H9 (cell line): ENCODE measurements around the gene CEP68. TPM values are rescaled to one million over a fixed set of nuclear protein-coding genes. Genes with fewer than 3 reads are reported as not detected.

Experiments
- DNase-seq: peaks from one replicate; pipeline ENCODE4 v3.0.0-alpha.2; 2017
- H2AFZ ChIP-seq: one replicate; pipeline ENCODE4 v1.6.1; 2013; ENCODE audit warnings: mild to moderate bottlenecking, low read length, control low read depth, moderate library complexity
- H2AK5ac ChIP-seq: 2 replicates; pipeline ENCODE4 v1.6.1; 2013; ENCODE audit warnings: low read length, control low read depth, mixed read lengths; ENCODE audit not compliant: insufficient read length
- H2BK120ac ChIP-seq: one replicate; pipeline ENCODE4 v1.6.1; 2013; ENCODE audit warnings: low read depth, mild to moderate bottlenecking, low read length, control low read depth, inconsistent platforms; ENCODE audit not compliant: poor library complexity, severe bottlenecking
- H2BK12ac ChIP-seq: 2 replicates; pipeline ENCODE4 v1.6.1; 2013; ENCODE audit warnings: low read length, control low read depth, mixed read lengths, low read depth; ENCODE audit not compliant: insufficient read length
- H2BK15ac ChIP-seq: 2 replicates; pipeline ENCODE4 v1.6.1; 2013; ENCODE audit warnings: low read depth, low read length, control low read depth
- H2BK20ac ChIP-seq: one replicate; pipeline ENCODE4 v1.6.1; 2013; ENCODE audit warnings: low read depth, mild to moderate bottlenecking, low read length, control low read depth, inconsistent platforms; ENCODE audit not compliant: poor library complexity, severe bottlenecking
- H2BK5ac ChIP-seq: 2 replicates; pipeline ENCODE4 v1.6.1; 2013; ENCODE audit warnings: low read length, control low read depth, mixed read lengths; ENCODE audit not compliant: insufficient read length
- H3K14ac ChIP-seq: 2 replicates; pipeline ENCODE4 v1.6.1; 2013; ENCODE audit warnings: low read length, control low read depth; ENCODE audit not compliant: insufficient read depth
- H3K18ac ChIP-seq: 2 replicates; pipeline ENCODE4 v1.6.1; 2013; ENCODE audit warnings: low read depth, mild to moderate bottlenecking, mixed read lengths, low read length, control low read depth; ENCODE audit not compliant: insufficient read length
- H3K23ac ChIP-seq: 2 replicates; pipeline ENCODE4 v1.6.1; 2013; ENCODE audit warnings: low read length, control low read depth, mixed read lengths, low read depth; ENCODE audit not compliant: insufficient read length
- H3K23me2 ChIP-seq: 2 replicates; pipeline ENCODE4 v1.6.1; 2013; ENCODE audit warnings: low read depth, mild to moderate bottlenecking, mixed read lengths, low read length, control low read depth; ENCODE audit not compliant: insufficient read length, poor library complexity, severe bottlenecking
- H3K27ac ChIP-seq: 2 replicates; pipeline ENCODE4 v1.5.1; 2013; ENCODE audit warnings: low read length, control low read depth, mixed read lengths, low read depth; ENCODE audit not compliant: insufficient read length
- H3K27me3 ChIP-seq: 2 replicates; pipeline ENCODE4 v1.6.1; 2013; ENCODE audit warnings: low read length, control low read depth, inconsistent platforms; ENCODE audit not compliant: insufficient read depth
- H3K4ac ChIP-seq: 2 replicates; pipeline ENCODE4 v1.6.1; 2013; ENCODE audit warnings: low read depth, mild to moderate bottlenecking, control low read depth, inconsistent platforms, low read length, moderate library complexity
- H3K4me1 ChIP-seq: 2 replicates; pipeline ENCODE4 v1.6.1; 2013; ENCODE audit warnings: low read length, control low read depth, inconsistent platforms; ENCODE audit not compliant: insufficient read depth
- H3K4me2 ChIP-seq: 2 replicates; pipeline ENCODE4 v1.6.1; 2013; ENCODE audit warnings: low read length, control low read depth, mixed read lengths; ENCODE audit not compliant: insufficient read length, insufficient read depth
- H3K56ac ChIP-seq: 2 replicates; pipeline ENCODE4 v1.6.1; 2013; ENCODE audit warnings: low read depth, mild to moderate bottlenecking, mixed read lengths, low read length, control low read depth; ENCODE audit not compliant: insufficient read length
- H3K79me1 ChIP-seq: 2 replicates; pipeline ENCODE4 v1.6.1; 2013; ENCODE audit warnings: low read depth, mild to moderate bottlenecking, moderate library complexity, low read length, control low read depth, inconsistent platforms; ENCODE audit not compliant: insufficient read depth, poor library complexity, severe bottlenecking
- H3K79me2 ChIP-seq: 2 replicates; pipeline ENCODE4 v1.6.1; 2013; ENCODE audit warnings: low read length, control low read depth, inconsistent platforms; ENCODE audit not compliant: insufficient read depth
- H3K9ac ChIP-seq: 2 replicates; pipeline ENCODE4 v1.6.1; 2013; ENCODE audit warnings: low read length, control low read depth, mixed read lengths; ENCODE audit not compliant: insufficient read length; ENCODE audit errors: extremely low read depth
- H3K9me3 ChIP-seq: one replicate; pipeline ENCODE4 v1.6.1; 2013; ENCODE audit warnings: low read depth, low read length, inconsistent platforms; ENCODE audit not compliant: control insufficient read depth
- H3T11ph ChIP-seq: one replicate; pipeline ENCODE4 v1.6.1; 2013; ENCODE audit warnings: mild to moderate bottlenecking, low read length, control low read depth, inconsistent platforms
- H4K20me1 ChIP-seq: one replicate; pipeline ENCODE4 v1.6.1; 2013; ENCODE audit not compliant: control insufficient read depth, insufficient read length, insufficient read depth
- H4K5ac ChIP-seq: 2 replicates; pipeline ENCODE4 v1.6.1; 2013; ENCODE audit warnings: low read depth, mild to moderate bottlenecking, mixed read lengths, low read length, control low read depth; ENCODE audit not compliant: insufficient read length
- H4K8ac ChIP-seq: replicated peaks from 2 replicates; pipeline ENCODE4 v1.6.1; 2013; ENCODE audit warnings: low read length, control low read depth, mixed read lengths, low read depth; ENCODE audit not compliant: insufficient read length
- H4K91ac ChIP-seq: 2 replicates; pipeline ENCODE4 v1.6.1; 2013; ENCODE audit warnings: low read depth, mild to moderate bottlenecking, moderate library complexity, mixed read lengths, low read length, control low read depth; ENCODE audit not compliant: insufficient read length
- H3K27ac Mint-ChIP-seq, 3 experiments: 2 replicates in 2 of 3; 3 replicates in 1 of 3; pipeline ENCODE4 v1.8.0; 2020 to 2021; ENCODE audit warnings: mixed read lengths in 3 of 3, mild to moderate bottlenecking in 1 of 3, moderate library complexity in 1 of 3
- H3K27me3 Mint-ChIP-seq: 2 replicates; pipeline ENCODE4 v1.8.0; 2021; ENCODE audit warnings: low read depth, mild to moderate bottlenecking, moderate library complexity, mixed read lengths
- H3K36me3 Mint-ChIP-seq, 3 experiments: 2 replicates in 2 of 3; 3 replicates in 1 of 3; pipeline ENCODE4 v1.8.0; 2020 to 2021; ENCODE audit warnings: low read depth in 3 of 3, mixed read lengths in 3 of 3; ENCODE audit not compliant: insufficient read depth in 1 of 3
- H3K4me1 Mint-ChIP-seq, 2 experiments: 2 replicates each; pipeline ENCODE4 v1.8.0; 2020; ENCODE audit warnings: mixed read lengths in 2 of 2
- H3K4me3 Mint-ChIP-seq, 2 experiments: 2 replicates in 1 of 2; 3 replicates in 1 of 2; pipeline ENCODE4 v1.8.0; 2020 to 2021; ENCODE audit warnings: mild to moderate bottlenecking in 2 of 2, mixed read lengths in 2 of 2, moderate library complexity in 1 of 2
- H3K9me3 Mint-ChIP-seq, 2 experiments: 2 replicates in 1 of 2; 3 replicates in 1 of 2; pipeline ENCODE4 v1.8.0; 2020; ENCODE audit warnings: mild to moderate bottlenecking in 2 of 2, mixed read lengths in 2 of 2, moderate library complexity in 1 of 2
- WGBS: extraction: QIAGEN DNeasy Blood & Tissue Kit; methylation state at CpG from one replicate; pipeline ENCODE4 v1.1.7; 2013; ENCODE audit warnings: missing lambda C conversion rate, low lambda C conversion rate, mixed read lengths; ENCODE audit not compliant: insufficient read length; ENCODE audit errors: extremely low coverage; 5-methylcytosine and 5-hydroxymethylcytosine counted together
- total RNA-seq: library from RNA; stranded (reverse); gene quantifications from 2 replicates; pipeline ENCODE4 v1.2.1, GENCODE V29; 2021
- TF ChIP-seq, protein P1 (sequence below): fragments of 200-600 bp; sonication (generic); conservative IDR thresholded peaks from 3 replicates; pipeline ENCODE4 v1.8.0; 2021; ENCODE audit warnings: antibody characterized with exemption, mild to moderate bottlenecking

The CEP68 gene
- total RNA-seq, 1 experiment from 2014 or later, result 20.2 TPM

DNA sequence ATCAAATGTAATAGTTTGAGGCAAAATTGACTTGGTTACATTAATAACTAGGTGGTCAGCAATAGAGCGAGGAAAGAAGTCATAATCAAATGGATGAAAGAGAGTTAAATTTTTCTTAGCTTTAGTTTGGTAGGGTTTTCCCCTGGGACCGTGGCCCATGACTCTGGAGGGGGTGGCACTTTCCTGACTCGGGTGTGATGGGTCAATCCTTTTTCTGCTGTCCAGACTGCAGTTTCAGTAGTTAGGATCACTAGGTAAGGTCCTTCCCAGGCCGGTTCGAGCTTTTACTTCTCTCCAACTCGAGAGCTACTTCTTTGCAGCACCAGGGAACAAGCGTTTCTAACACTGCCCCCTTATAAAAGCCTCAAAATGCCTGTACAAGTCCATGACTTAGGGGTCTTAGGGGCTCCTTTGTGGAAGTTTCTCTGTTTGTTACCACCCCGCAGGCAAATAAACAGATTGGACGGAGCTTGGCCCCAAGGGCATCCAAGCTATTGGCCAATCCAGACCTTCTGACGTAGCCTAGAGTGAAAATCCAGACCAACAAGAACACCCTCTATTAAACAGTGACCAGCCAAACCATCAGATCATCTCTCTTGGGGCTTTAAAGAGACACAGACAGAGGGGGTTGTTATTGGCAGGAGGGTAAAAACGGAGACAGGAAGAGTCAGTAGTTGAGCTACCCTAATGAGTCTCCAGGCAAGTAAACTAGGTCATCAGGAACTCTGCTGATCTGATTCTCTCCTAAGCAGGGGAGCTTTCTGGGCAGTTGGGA, 9.4 kb upstream of the CEP68 start:
- H2AFZ ChIP-seq, result no peak overlapping the region
- H3K9me3 Mint-ChIP-seq, result peaks cover 22 to 25% of the 10 kb centered on the region in 2 experiments
- H4K5ac ChIP-seq, result no peak overlapping the region
- H3K27me3 Mint-ChIP-seq, result peaks cover 3% of the 10 kb centered on the region
- H3K9ac ChIP-seq, result no peak overlapping the region
- H4K91ac ChIP-seq, result no peak overlapping the region
- no peak overlapping the region for H4K8ac ChIP-seq
- H3K27ac Mint-ChIP-seq, result no peak overlapping the region
- H2BK120ac ChIP-seq, result no peak overlapping the region
- no peak overlapping the region for H3K23ac ChIP-seq
- no peak overlapping the region for H3T11ph ChIP-seq
- no peak overlapping the region for H2BK5ac ChIP-seq
- peaks cover 6% of the 10 kb centered on the region; the same call in 1 of the 2 replicates for H3K4me1 ChIP-seq
- no CpG with 5 or more reads among the region's 11 CpGs for WGBS
- DNase-seq, result no peak
- TF ChIP-seq, protein P1, sequence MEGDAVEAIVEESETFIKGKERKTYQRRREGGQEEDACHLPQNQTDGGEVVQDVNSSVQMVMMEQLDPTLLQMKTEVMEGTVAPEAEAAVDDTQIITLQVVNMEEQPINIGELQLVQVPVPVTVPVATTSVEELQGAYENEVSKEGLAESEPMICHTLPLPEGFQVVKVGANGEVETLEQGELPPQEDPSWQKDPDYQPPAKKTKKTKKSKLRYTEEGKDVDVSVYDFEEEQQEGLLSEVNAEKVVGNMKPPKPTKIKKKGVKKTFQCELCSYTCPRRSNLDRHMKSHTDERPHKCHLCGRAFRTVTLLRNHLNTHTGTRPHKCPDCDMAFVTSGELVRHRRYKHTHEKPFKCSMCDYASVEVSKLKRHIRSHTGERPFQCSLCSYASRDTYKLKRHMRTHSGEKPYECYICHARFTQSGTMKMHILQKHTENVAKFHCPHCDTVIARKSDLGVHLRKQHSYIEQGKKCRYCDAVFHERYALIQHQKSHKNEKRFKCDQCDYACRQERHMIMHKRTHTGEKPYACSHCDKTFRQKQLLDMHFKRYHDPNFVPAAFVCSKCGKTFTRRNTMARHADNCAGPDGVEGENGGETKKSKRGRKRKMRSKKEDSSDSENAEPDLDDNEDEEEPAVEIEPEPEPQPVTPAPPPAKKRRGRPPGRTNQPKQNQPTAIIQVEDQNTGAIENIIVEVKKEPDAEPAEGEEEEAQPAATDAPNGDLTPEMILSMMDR, result no peak
- peaks cover 11% of the 10 kb centered on the region for H3K9me3 ChIP-seq
- H3K4me2 ChIP-seq, result no peak overlapping the region
- H3K79me2 ChIP-seq, result no peaks in the 10 kb centered on the region
- no peak overlapping the region for H3K4ac ChIP-seq
- H2BK20ac ChIP-seq, result no peak overlapping the region
- H3K18ac ChIP-seq, result no peak overlapping the region
- H3K23me2 ChIP-seq, result no peaks in the 10 kb centered on the region
- no peak overlapping the region for H3K56ac ChIP-seq
- H3K14ac ChIP-seq, result no peak overlapping the region
- H3K36me3 Mint-ChIP-seq, result peaks cover 46 to 66% (median 55%) of the 10 kb centered on the region in 3 experiments
- H3K27me3 ChIP-seq, result no peaks in the 10 kb centered on the region
- no peaks in the 10 kb centered on the region for H4K20me1 ChIP-seq
- H2BK12ac ChIP-seq, result no peak overlapping the region
- H2AK5ac ChIP-seq, result no peak overlapping the region
- peaks cover 37 to 41% of the 10 kb centered on the region in 2 experiments for H3K4me1 Mint-ChIP-seq
- H3K79me1 ChIP-seq, result no peaks in the 10 kb centered on the region
- no peak overlapping the region for H3K4me3 Mint-ChIP-seq
- no peak overlapping the region for H2BK15ac ChIP-seq
- H3K27ac ChIP-seq, result no peak overlapping the region
